IPS-15b (cell line): ENCODE measurements around the gene CCDC154.

Experiments
- H3K27me3 ChIP-seq: one replicate; pipeline ENCODE4 v1.6.1; 2013; ENCODE audit warnings: low read length; ENCODE audit not compliant: control insufficient read depth, insufficient read depth
- H3K36me3 ChIP-seq: one replicate; pipeline ENCODE4 v1.6.1; 2013; ENCODE audit warnings: low read length; ENCODE audit not compliant: control insufficient read depth, insufficient read depth
- H3K4me1 ChIP-seq: one replicate; pipeline ENCODE4 v1.6.1; 2013; ENCODE audit warnings: mild to moderate bottlenecking, low read length; ENCODE audit not compliant: control insufficient read depth, insufficient read depth
- H3K4me3 ChIP-seq: one replicate; pipeline ENCODE4 v1.5.1; 2013; ENCODE audit warnings: low read depth, low read length
- H3K9ac ChIP-seq: one replicate; pipeline ENCODE4 v1.6.1; 2013; ENCODE audit warnings: low read depth, mild to moderate bottlenecking, low read length
- H3K9me3 ChIP-seq: one replicate; pipeline ENCODE4 v1.6.1; 2013; ENCODE audit warnings: mild to moderate bottlenecking, low read length; ENCODE audit not compliant: control insufficient read depth, insufficient read depth

Gene CCDC154

GRCh38 chr16:1459967-1460366 is 15.6 kb upstream of the CCDC154 start:
- Histone ChIP-seq H3K9ac (no peak overlapping the region), H3K4me1 (no peaks in the 10 kb centered on the region), H3K36me3 (peaks cover 35% of the 10 kb centered on the region)

GRCh38 chr16:1458977-1459341 is 14.6 kb upstream of the CCDC154 start:
- Histone ChIP-seq H3K27me3 (no peaks in the 10 kb centered on the region), H3K9ac (no peak overlapping the region), H3K4me1 (no peaks in the 10 kb centered on the region), H3K36me3 (peaks cover 37% of the 10 kb centered on the region), H3K4me3 (no peak overlapping the region), H3K9me3 (no peaks in the 10 kb centered on the region)

More at GRCh38 chr16:1459967-1460366, 15.6 kb upstream of the CCDC154 start:
- Histone ChIP-seq H3K27me3 (no peaks in the 10 kb centered on the region), H3K9me3 (no peaks in the 10 kb centered on the region), H3K4me3 (no peak overlapping the region)

GRCh38 chr16:1458336-1458976 is 14.1 kb upstream of the CCDC154 start:
- H3K9me3 ChIP-seq, result no peaks in the 10 kb centered on the region
- peaks cover 40% of the 10 kb centered on the region for H3K36me3 ChIP-seq
- H3K27me3 ChIP-seq, result no peaks in the 10 kb centered on the region
- no peak overlapping the region for H3K4me3 ChIP-seq
- no peaks in the 10 kb centered on the region for H3K4me1 ChIP-seq
- no peak overlapping the region for H3K9ac ChIP-seq

GRCh38 chr16:1457489-1458245 is 13.3 kb upstream of the CCDC154 start:
- Histone ChIP-seq H3K4me1 (no peaks in the 10 kb centered on the region), H3K4me3 (no peak overlapping the region), H3K36me3 (peaks cover 43% of the 10 kb centered on the region), H3K9me3 (no peaks in the 10 kb centered on the region), H3K27me3 (no peaks in the 10 kb centered on the region), H3K9ac (no peak overlapping the region)

- H3K27me3 ChIP-seq, result no peaks in the 10 kb centered on the region
- H3K4me1 ChIP-seq, result no peaks in the 10 kb centered on the region
- H3K9ac ChIP-seq, result no peak overlapping the region
- H3K36me3 ChIP-seq, result peaks cover 50% of the 10 kb centered on the region
- H3K9me3 ChIP-seq, result no peaks in the 10 kb centered on the region
- no peak overlapping the region for H3K4me3 ChIP-seq
These were observed 12.6 kb upstream of the CCDC154 start for GRCh38 chr16:1456951-1457350.

GRCh38 chr16:1455190-1456171 is 11.1 kb upstream of the CCDC154 start:
- no peaks in the 10 kb centered on the region for H3K27me3 ChIP-seq
- H3K36me3 ChIP-seq, result peaks cover 51% of the 10 kb centered on the region
- no peaks in the 10 kb centered on the region for H3K9me3 ChIP-seq
- no peak overlapping the region for H3K4me3 ChIP-seq
- no peaks in the 10 kb centered on the region for H3K4me1 ChIP-seq
- H3K9ac ChIP-seq, result no peak overlapping the region

GRCh38 chr16:1454561-1454960 is 10.2 kb upstream of the CCDC154 start:
- H3K9me3 ChIP-seq, result no peaks in the 10 kb centered on the region
- H3K9ac ChIP-seq, result no peak overlapping the region
- H3K36me3 ChIP-seq, result peaks cover 51% of the 10 kb centered on the region
- H3K27me3 ChIP-seq, result no peaks in the 10 kb centered on the region
- no peak overlapping the region for H3K4me3 ChIP-seq
- H3K4me1 ChIP-seq, result no peaks in the 10 kb centered on the region

GRCh38 chr16:1453316-1453715 is 9.0 kb upstream of the CCDC154 start:
- H3K4me1 ChIP-seq, result no peaks in the 10 kb centered on the region

GRCh38 chr16:1452530-1452929 is 8.2 kb upstream of the CCDC154 start:
- Histone ChIP-seq H3K9ac (no peak overlapping the region), H3K36me3 (peaks cover 51% of the 10 kb centered on the region), H3K4me1 (no peaks in the 10 kb centered on the region), H3K9me3 (no peaks in the 10 kb centered on the region), H3K4me3 (no peak overlapping the region), H3K27me3 (no peaks in the 10 kb centered on the region)

More at GRCh38 chr16:1453316-1453715, 9.0 kb upstream of the CCDC154 start:
- no peak overlapping the region for H3K4me3 ChIP-seq
- no peaks in the 10 kb centered on the region for H3K9me3 ChIP-seq
- no peak overlapping the region for H3K9ac ChIP-seq
- H3K36me3 ChIP-seq, result peaks cover 46% of the 10 kb centered on the region
- no peaks in the 10 kb centered on the region for H3K27me3 ChIP-seq

- peaks cover 55% of the 10 kb centered on the region for H3K36me3 ChIP-seq
- no peaks in the 10 kb centered on the region for H3K9me3 ChIP-seq
- no peak overlapping the region for H3K4me3 ChIP-seq
- H3K9ac ChIP-seq, result no peak overlapping the region
- H3K4me1 ChIP-seq, result no peaks in the 10 kb centered on the region
- H3K27me3 ChIP-seq, result no peaks in the 10 kb centered on the region
These were observed 7.5 kb upstream of the CCDC154 start for GRCh38 chr16:1451702-1452392.

- no peak overlapping the region for H3K9ac ChIP-seq
- H3K36me3 ChIP-seq, result peaks cover 58% of the 10 kb centered on the region
These were observed 6.5 kb upstream of the CCDC154 start for GRCh38 chr16:1450841-1451240.

More at GRCh38 chr16:1450841-1451240, 6.5 kb upstream of the CCDC154 start:
- H3K4me3 ChIP-seq, result no peak overlapping the region
- no peaks in the 10 kb centered on the region for H3K4me1 ChIP-seq
- H3K9me3 ChIP-seq, result no peaks in the 10 kb centered on the region
- H3K27me3 ChIP-seq, result no peaks in the 10 kb centered on the region
